Smooth muscle cell (in vitro differentiated cells): Measurements from ENCODE around the gene DDX50. TPM values are rescaled to one million over a fixed set of nuclear protein-coding genes. Genes with fewer than 3 reads are reported as not detected.
A peak's percentile ranks its signal among the peaks of the same experiment; 100 is the strongest.
"Not testable (repeated sequence)": the region's sequence is repeated elsewhere in the genome, so short reads cannot be mapped to it uniquely, and the experiment has no call there.

ENCODE experiments used
- DNase-seq: peaks from one replicate; lab custom pipeline; 2025; ENCODE audit not compliant: unreplicated experiment; lab: John Stamatoyannopoulos, UW
- H2AFZ ChIP-seq: fragments of 200-600 bp; sonication (generic); 2 replicates; pipeline ENCODE4 v1.6.0; 2016; ENCODE audit warnings: antibody characterized with exemption, low read depth, mild to moderate bottlenecking
- H3F3A ChIP-seq: fragments of 200-600 bp; sonication (generic); 2 replicates; pipeline ENCODE4 v1.6.0; 2017; ENCODE audit warnings: antibody characterized with exemption, low read depth
- H3K27ac ChIP-seq: fragments of 200-600 bp; sonication (generic); 2 replicates; pipeline ENCODE4 v1.5.1; 2016; ENCODE audit warnings: low read depth, mild to moderate bottlenecking
- H3K27me3 ChIP-seq: fragments of 200-600 bp; sonication (generic); 2 replicates; pipeline ENCODE4 v1.6.1; 2016; ENCODE audit warnings: low read depth, mild to moderate bottlenecking
- H3K36me3 ChIP-seq: fragments of 200-600 bp; sonication (generic); 2 replicates; pipeline ENCODE4 v1.5.1; 2016; ENCODE audit warnings: low read depth
- H3K4me1 ChIP-seq: fragments of 200-600 bp; sonication (generic); 2 replicates; pipeline ENCODE4 v1.5.1; 2016; ENCODE audit warnings: low read depth
- H3K4me2 ChIP-seq: fragments of 200-600 bp; sonication (generic); 2 replicates; pipeline ENCODE4 v1.6.0; 2016; ENCODE audit warnings: mild to moderate bottlenecking
- H3K4me3 ChIP-seq: fragments of 200-600 bp; sonication (generic); 2 replicates; pipeline ENCODE4 v1.5.1; 2016; ENCODE audit warnings: mild to moderate bottlenecking
- H3K79me2 ChIP-seq: fragments of 200-600 bp; sonication (generic); 2 replicates; pipeline ENCODE4 v1.6.0; 2016; ENCODE audit warnings: low read depth, mild to moderate bottlenecking
- H3K9ac ChIP-seq: fragments of 200-600 bp; sonication (generic); 2 replicates; pipeline ENCODE4 v1.6.0; 2016; ENCODE audit warnings: low read depth
- H3K9me3 ChIP-seq: fragments of 200-600 bp; sonication (generic); replicated peaks from 2 replicates; pipeline ENCODE4 v1.5.1; 2016; ENCODE audit warnings: low read depth
- H4K20me1 ChIP-seq: fragments of 200-600 bp; sonication (generic); 2 replicates; pipeline ENCODE4 v1.6.0; 2016; ENCODE audit warnings: low read depth
- WGBS: methylation state at CpG from one replicate; pipeline ENCODE4 v1.1.7; 2016; ENCODE audit warnings: low lambda C conversion rate; 5-methylcytosine and 5-hydroxymethylcytosine counted together
- polyA plus RNA-seq: library from polyadenylated mRNA; unstranded; fragments of >200 nt; fragmentation: Nextera tagmentation; extraction: Ambion mirVana; gene quantifications from 2 replicates; pipeline ENCODE4 v1.2.1, GENCODE V29; 2016
- total RNA-seq: library from RNA; depleted of rRNA; stranded (reverse); fragments of >200 nt; gene quantifications from 2 replicates; pipeline ENCODE4 v1.2.3, GENCODE V29; 2014
- TF ChIP-seq, protein P1 (sequence below): fragments of 200-600 bp; sonication (generic); IDR thresholded peaks from 2 replicates; pipeline ENCODE4 v1.5.1; 2017; ENCODE audit warnings: borderline replicate concordance, mild to moderate bottlenecking, antibody characterized with exemption; ENCODE audit not compliant: insufficient read depth, poor library complexity, severe bottlenecking

DDX50 gene
- total and polyA plus RNA-seq, 2 experiments from 2014 or later, result 35.9 to 42.9 TPM

DNA sequence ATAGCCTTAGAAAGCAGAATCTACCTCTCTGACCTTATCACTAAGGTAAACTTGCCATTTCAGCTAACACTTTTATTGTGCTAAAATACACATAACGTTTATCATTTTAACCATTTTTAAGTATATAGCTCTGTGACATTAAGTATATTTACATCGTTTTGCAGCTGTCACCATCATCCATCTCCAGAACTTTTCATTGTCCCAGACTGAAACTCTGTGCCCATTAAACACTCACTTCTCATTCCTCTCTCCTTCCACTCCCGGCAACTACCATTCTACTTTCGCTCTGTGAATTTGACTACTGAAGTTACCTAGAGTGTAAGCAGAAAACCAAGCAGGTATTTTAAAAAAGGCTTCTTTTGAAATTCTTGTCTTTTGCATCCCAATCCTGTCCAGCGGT, 1.3 kb downstream of the DDX50 start:
- TF ChIP-seq, protein P1, sequence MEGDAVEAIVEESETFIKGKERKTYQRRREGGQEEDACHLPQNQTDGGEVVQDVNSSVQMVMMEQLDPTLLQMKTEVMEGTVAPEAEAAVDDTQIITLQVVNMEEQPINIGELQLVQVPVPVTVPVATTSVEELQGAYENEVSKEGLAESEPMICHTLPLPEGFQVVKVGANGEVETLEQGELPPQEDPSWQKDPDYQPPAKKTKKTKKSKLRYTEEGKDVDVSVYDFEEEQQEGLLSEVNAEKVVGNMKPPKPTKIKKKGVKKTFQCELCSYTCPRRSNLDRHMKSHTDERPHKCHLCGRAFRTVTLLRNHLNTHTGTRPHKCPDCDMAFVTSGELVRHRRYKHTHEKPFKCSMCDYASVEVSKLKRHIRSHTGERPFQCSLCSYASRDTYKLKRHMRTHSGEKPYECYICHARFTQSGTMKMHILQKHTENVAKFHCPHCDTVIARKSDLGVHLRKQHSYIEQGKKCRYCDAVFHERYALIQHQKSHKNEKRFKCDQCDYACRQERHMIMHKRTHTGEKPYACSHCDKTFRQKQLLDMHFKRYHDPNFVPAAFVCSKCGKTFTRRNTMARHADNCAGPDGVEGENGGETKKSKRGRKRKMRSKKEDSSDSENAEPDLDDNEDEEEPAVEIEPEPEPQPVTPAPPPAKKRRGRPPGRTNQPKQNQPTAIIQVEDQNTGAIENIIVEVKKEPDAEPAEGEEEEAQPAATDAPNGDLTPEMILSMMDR, result no peak
- peak overlapping the region; percentile 99 for H3K27ac ChIP-seq
- peaks cover 14% of the 10 kb centered on the region for H4K20me1 ChIP-seq
- H2AFZ ChIP-seq, result no peak overlapping the region
- peak overlapping the region; percentile 91 for H3K9ac ChIP-seq
- H3K4me3 ChIP-seq, result peak overlapping the region; percentile 72
- no peaks in the 10 kb centered on the region for H3K36me3 ChIP-seq
- H3K4me1 ChIP-seq, result peaks cover 15% of the 10 kb centered on the region
- no peaks in the 10 kb centered on the region for H3K27me3 ChIP-seq
- DNase-seq, result no peak
- H3K9me3 ChIP-seq, result no peaks in the 10 kb centered on the region
- H3F3A ChIP-seq, result peaks cover 13% of the 10 kb centered on the region
- H3K4me2 ChIP-seq, result peak overlapping the region; percentile 90
- WGBS, result 91% methylated on average over 5 of the region's 5 CpGs
- H3K79me2 ChIP-seq, result peaks cover 58% of the 10 kb centered on the region

DNA sequence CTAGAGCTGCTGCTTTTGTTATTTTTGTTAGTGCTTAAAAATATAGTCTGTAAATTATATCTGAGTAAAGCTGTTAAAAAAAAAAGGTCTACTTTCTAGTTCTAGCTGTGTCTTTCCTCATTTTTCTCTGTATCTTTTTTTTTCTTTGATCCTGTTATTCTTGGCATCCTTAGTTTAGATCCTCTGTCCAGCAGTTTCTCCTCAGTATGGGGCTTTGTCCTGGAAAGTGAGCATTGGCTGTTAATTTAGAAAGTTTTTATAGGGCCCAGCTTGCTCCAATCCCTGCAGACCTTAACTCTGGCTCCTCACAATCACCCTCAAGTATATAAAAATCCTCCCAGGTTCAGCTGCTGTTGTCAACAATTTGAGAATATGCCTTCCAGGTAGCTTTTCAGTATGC, 23.5 kb downstream of the DDX50 start:
- H3K4me2 ChIP-seq, result no peak overlapping the region
- no peak for DNase-seq
- no peak overlapping the region for H3K27ac ChIP-seq
- H3K79me2 ChIP-seq, result peaks cover 41% of the 10 kb centered on the region
- no peak overlapping the region for H3K4me3 ChIP-seq
- peaks cover 54% of the 10 kb centered on the region for H4K20me1 ChIP-seq
- H3K9me3 ChIP-seq, result no peaks in the 10 kb centered on the region
- no peaks in the 10 kb centered on the region for H3K27me3 ChIP-seq
- H2AFZ ChIP-seq, result no peak overlapping the region
- no peaks in the 10 kb centered on the region for H3K4me1 ChIP-seq
- H3F3A ChIP-seq, result no peaks in the 10 kb centered on the region
- TF ChIP-seq, protein P1, result no peak
- H3K9ac ChIP-seq, result no peak overlapping the region
- peaks cover 6% of the 10 kb centered on the region for H3K36me3 ChIP-seq

DNA sequence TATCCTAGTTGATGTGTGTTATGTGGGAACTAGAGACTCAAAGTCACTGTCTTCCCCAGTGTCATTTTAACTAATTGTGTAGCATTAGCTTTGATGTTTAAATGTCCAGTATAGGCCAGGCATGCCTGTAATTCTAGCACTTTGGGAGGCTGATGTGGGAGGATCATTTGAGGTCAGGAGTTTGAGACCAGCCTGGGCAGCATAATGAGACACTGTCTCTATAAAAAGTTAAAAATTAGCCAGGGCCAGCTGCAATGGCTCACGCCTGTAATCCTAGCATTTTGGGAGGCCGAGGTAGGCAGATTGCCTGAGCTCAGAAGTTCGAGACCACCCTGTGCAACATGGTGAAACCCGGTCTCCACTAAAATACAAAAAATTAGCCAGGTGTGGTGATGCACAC, 24.4 kb downstream of the DDX50 start:
- Histone ChIP-seq H3K4me3 (no peak overlapping the region), H3K4me2 (no peak overlapping the region), H2AFZ (no peak overlapping the region), H3K9me3 (no peaks in the 10 kb centered on the region), H4K20me1 (peaks cover 54% of the 10 kb centered on the region), H3K4me1 (no peaks in the 10 kb centered on the region), H3K27ac (no peak overlapping the region), H3K9ac (no peak overlapping the region), H3F3A (no peaks in the 10 kb centered on the region), H3K79me2 (peaks cover 41% of the 10 kb centered on the region), H3K36me3 (no peaks in the 10 kb centered on the region), H3K27me3 (no peaks in the 10 kb centered on the region)
- DNase-seq, result no peak
- TF ChIP-seq, protein P1, result no peak
- WGBS, result 96% methylated on average over 4 of the region's 4 CpGs

- H3K36me3 ChIP-seq, H3K4me1 ChIP-seq, DNase-seq, H3F3A ChIP-seq, H3K4me3 ChIP-seq, H3K27me3 ChIP-seq, H3K9ac ChIP-seq, H2AFZ ChIP-seq, H3K9me3 ChIP-seq, H3K4me2 ChIP-seq, H3K27ac ChIP-seq: not testable (repeated sequence)
- WGBS, result 100% methylated on average over 2 of the region's 2 CpGs
- H4K20me1 ChIP-seq, result peaks cover 34% of the 10 kb centered on the region
- peaks cover 12% of the 10 kb centered on the region for H3K79me2 ChIP-seq
These were observed 28.0 kb downstream of the DDX50 start for GRCh38 chr10:68929157-68929556.

GRCh38 chr10:68929888-68930287, 28.8 kb downstream of the DDX50 start:
- 100% methylated on average over 5 of the region's 8 CpGs for WGBS
- H3K36me3 ChIP-seq, H3K4me3 ChIP-seq, H3K27ac ChIP-seq, DNase-seq, H3K9ac ChIP-seq, H3F3A ChIP-seq, H2AFZ ChIP-seq, H3K27me3 ChIP-seq, H3K9me3 ChIP-seq, H3K4me2 ChIP-seq, H3K4me1 ChIP-seq: not testable (repeated sequence)
- H4K20me1 ChIP-seq, result peaks cover 27% of the 10 kb centered on the region
- H3K79me2 ChIP-seq, result peaks cover 12% of the 10 kb centered on the region

- not testable (repeated sequence) for H3K27me3 ChIP-seq, H3K79me2 ChIP-seq, H3K4me2 ChIP-seq, H3K27ac ChIP-seq, DNase-seq, H3K4me3 ChIP-seq, H3F3A ChIP-seq, H3K9me3 ChIP-seq, H3K4me1 ChIP-seq, H3K9ac ChIP-seq, H2AFZ ChIP-seq
- peaks cover 15% of the 10 kb centered on the region for H4K20me1 ChIP-seq
- peaks cover 13% of the 10 kb centered on the region for H3K36me3 ChIP-seq
- WGBS, result 97% methylated on average over 3 of the region's 3 CpGs
These were observed 31.7 kb downstream of the DDX50 start for GRCh38 chr10:68932860-68933259.
